Activated CD8-positive, alpha-beta T cell treated with anti-CD3 and anti-CD28 coated beads for 36 hours (primary cell): ENCODE data around the gene PSRC1. TPM values are rescaled to one million over a fixed set of nuclear protein-coding genes. Genes with fewer than 3 reads are reported as not detected.
A peak's percentile ranks its signal among the peaks of the same experiment; 100 is the strongest.
"Not testable (repeated sequence)": the region's sequence is repeated elsewhere in the genome, so short reads cannot be mapped to it uniquely, and the experiment has no call there.

ENCODE experiments used
- ATAC-seq: fragments of 200-7000 bp; cut with Tn5 transposase; one replicate; pipeline ENCODE4 v1.10.0; 2021; ENCODE audit warnings: mild to moderate bottlenecking, moderate library complexity
- CTCF ChIA-PET: fragments of 350-600 bp; sonication (Branson Sonifier 250); formaldehyde crosslinking; loops from one replicate; lab custom pipeline; 2021; ENCODE audit warnings: antibody characterized with exemption; lab: Charles Lee
- POLR2A ChIA-PET: fragments of 350-600 bp; sonication (Branson Sonifier 250); formaldehyde crosslinking; loops from one replicate; lab custom pipeline; 2021; ENCODE audit warnings: antibody characterized with exemption; lab: Charles Lee
- DNase-seq: peaks from one replicate; pipeline ENCODE4 v3.0.0-alpha.2; 2020
- H3K27ac Mint-ChIP-seq: one replicate; pipeline ENCODE4 v1.8.0; 2021; ENCODE audit warnings: mild to moderate bottlenecking, mixed read lengths
- H3K27me3 Mint-ChIP-seq: one replicate; pipeline ENCODE4 v1.8.0; 2021; ENCODE audit warnings: mixed read lengths
- H3K36me3 Mint-ChIP-seq: one replicate; pipeline ENCODE4 v1.8.0; 2021; ENCODE audit warnings: low read depth, mixed read lengths
- H3K4me1 Mint-ChIP-seq: one replicate; pipeline ENCODE4 v1.8.0; 2021; ENCODE audit warnings: low read depth, mixed read lengths
- H3K4me3 Mint-ChIP-seq: one replicate; pipeline ENCODE4 v1.8.0; 2021; ENCODE audit warnings: mild to moderate bottlenecking, moderate library complexity, mixed read lengths
- H3K9me3 Mint-ChIP-seq: one replicate; pipeline ENCODE4 v1.8.0; 2021; ENCODE audit warnings: mixed read lengths
- intact Hi-C: fragments of 100-400 bp; cut with micrococcal nuclease; formaldehyde crosslinking; loops from one replicate; pipeline ENCODE4 v1.10.0; 2022
- total RNA-seq, 2 experiments: library from RNA; stranded (reverse); gene quantifications; one replicate each; pipeline ENCODE4 v1.2.3, GENCODE V29; 2021
- TF ChIP-seq, protein P1 (sequence below): fragments of 200-600 bp; IDR thresholded peaks from one replicate; pipeline ENCODE4 v1.8.0; 2022; ENCODE audit warnings: antibody characterized with exemption, mild to moderate bottlenecking

The PSRC1 gene
- total RNA-seq, 2 experiments from 2014 or later = 12.9 to 14.0 TPM

DNA sequence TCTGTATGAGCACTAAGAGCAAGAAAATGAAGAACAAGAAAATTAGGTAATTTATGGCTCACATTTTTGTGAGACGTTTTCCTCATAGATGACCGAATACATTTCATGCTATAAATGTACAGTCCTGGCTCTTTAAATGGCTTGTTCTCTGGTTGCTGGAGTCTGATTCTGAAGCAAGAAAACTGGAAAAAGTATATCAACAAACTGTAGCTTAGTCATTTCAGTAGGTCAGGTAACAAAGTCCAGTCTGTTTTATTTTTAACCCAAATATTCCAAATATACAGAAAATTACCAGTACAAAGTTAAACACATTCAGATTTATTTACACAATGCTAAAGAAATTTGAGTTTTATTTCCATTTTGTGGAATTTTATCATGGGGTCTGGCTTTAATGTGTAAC lies 26.4 kb upstream of the PSRC1 start:
- CTCF ChIA-PET = no interaction called here
- ATAC-seq = no peak
- POLR2A ChIA-PET = no interaction called here
- Mint-ChIP-seq H3K9me3 (no peaks in the 10 kb centered on the region), H3K36me3 (no peaks in the 10 kb centered on the region), H3K27ac (no peak overlapping the region), H3K4me1 (no peaks in the 10 kb centered on the region), H3K4me3 (no peak overlapping the region), H3K27me3 (no peaks in the 10 kb centered on the region)
- TF ChIP-seq, protein P1, sequence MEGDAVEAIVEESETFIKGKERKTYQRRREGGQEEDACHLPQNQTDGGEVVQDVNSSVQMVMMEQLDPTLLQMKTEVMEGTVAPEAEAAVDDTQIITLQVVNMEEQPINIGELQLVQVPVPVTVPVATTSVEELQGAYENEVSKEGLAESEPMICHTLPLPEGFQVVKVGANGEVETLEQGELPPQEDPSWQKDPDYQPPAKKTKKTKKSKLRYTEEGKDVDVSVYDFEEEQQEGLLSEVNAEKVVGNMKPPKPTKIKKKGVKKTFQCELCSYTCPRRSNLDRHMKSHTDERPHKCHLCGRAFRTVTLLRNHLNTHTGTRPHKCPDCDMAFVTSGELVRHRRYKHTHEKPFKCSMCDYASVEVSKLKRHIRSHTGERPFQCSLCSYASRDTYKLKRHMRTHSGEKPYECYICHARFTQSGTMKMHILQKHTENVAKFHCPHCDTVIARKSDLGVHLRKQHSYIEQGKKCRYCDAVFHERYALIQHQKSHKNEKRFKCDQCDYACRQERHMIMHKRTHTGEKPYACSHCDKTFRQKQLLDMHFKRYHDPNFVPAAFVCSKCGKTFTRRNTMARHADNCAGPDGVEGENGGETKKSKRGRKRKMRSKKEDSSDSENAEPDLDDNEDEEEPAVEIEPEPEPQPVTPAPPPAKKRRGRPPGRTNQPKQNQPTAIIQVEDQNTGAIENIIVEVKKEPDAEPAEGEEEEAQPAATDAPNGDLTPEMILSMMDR = no peak
- intact Hi-C loops = no loop called here
- no peak for DNase-seq

DNA sequence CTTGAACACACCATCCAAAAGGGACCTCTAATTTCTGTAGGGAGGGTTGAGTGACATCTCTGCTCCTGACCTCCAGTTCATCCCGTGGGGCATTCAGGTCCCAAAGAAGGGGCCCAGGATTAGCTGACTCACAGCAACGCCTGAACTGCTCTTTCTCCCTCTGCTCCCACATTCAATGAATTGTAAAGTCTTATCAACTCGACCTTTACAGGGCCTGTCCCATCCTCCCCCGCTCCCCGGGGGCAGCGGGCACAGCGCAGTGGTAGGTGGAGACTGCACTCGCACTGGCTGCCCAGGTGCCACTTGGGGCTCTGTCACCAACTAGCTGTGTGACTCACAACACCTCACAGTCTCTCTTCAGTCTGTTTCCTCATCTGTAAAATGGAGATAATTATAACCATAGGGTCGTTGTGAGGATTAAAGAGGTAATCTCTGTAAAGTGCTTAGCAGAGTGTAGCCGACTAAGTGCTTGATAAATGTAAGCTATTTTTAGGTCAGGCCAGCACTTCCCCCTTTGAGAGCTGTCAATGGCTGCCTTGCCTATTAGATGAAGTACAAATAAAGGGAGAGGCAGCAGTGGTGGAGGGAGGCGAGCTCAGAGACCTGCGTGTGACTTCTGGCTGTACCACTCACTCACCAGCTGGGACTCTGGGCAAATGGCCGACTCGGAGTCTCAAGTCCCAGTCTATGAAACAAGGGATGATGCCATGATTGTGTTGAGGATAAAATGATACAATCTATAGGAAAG lies 24.5 kb upstream of the PSRC1 start:
- H3K4me1 Mint-ChIP-seq = no peaks in the 10 kb centered on the region
- H3K4me3 Mint-ChIP-seq = no peak overlapping the region
- DNase-seq (peak; percentile 24), ATAC-seq (peak; percentile 62)
- TF ChIP-seq, protein P1 = no peak
- CTCF ChIA-PET = interaction anchor here (0.7 to 2.7 kb wide), 3 partner anchors 30 to 91 kb away, joined by 3 to 9 read pairs (median 4); no protein-coding TSS in a partner anchor
- POLR2A ChIA-PET = no interaction called here
- intact Hi-C loops = no loop called here
- no peaks in the 10 kb centered on the region for H3K36me3 Mint-ChIP-seq
- no peaks in the 10 kb centered on the region for H3K9me3 Mint-ChIP-seq
- H3K27ac Mint-ChIP-seq = no peak overlapping the region
- no peaks in the 10 kb centered on the region for H3K27me3 Mint-ChIP-seq

DNA sequence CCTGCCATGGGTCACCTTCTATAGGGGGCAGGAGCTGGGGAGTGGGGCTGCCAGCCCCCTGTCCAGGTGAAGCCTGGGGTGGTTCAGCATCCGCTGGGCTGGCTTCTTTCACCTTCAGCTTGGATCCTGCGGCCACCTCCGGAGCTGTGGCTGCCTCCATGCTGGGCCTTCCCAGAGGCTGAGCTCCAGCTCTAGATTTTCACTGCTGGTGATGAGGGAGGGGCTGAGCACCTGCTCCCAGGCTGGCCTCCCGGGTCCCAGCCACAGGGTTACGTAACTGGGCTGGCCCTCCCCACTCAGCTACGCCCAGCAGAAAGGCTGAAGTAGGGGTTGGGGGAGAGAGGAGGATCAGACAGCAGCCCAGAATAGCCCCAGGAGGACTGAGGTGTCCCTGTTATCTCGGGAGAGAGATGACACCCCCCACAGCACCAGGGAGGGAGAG lies 23.9 kb upstream of the PSRC1 start, which contains the start of gene MYBPHL:
MYBPHL (minus strand) TSS at position 180 of the 442 bp plus-strand sequence; CDS start at position 160, 20 bp downstream.
- ChIA-PET CTCF (interaction anchor here (1.1 to 2.7 kb wide), 3 partner anchors 29 to 95 kb away, joined by 4 to 9 read pairs (median 4); no protein-coding TSS in a partner anchor), POLR2A (interaction anchor here (1.2 kb wide), 1 partner anchor 24 kb away, joined by 3 read pairs; the partner anchor contains the start of gene PSRC1)
- no peak for DNase-seq
- H3K27ac Mint-ChIP-seq = no peak within 1 kb of the TSS
- H3K4me3 Mint-ChIP-seq = no peak within 1 kb of the TSS
- no peak for ATAC-seq
- TF ChIP-seq, protein P1 = no peak
- H3K36me3 Mint-ChIP-seq = no peaks in the 10 kb centered on the region
- H3K4me1 Mint-ChIP-seq = no peaks in the 10 kb centered on the region
- intact Hi-C loops = no loop called here
- no peaks in the 10 kb centered on the region for H3K9me3 Mint-ChIP-seq
- H3K27me3 Mint-ChIP-seq = no peaks in the 10 kb centered on the region

DNA sequence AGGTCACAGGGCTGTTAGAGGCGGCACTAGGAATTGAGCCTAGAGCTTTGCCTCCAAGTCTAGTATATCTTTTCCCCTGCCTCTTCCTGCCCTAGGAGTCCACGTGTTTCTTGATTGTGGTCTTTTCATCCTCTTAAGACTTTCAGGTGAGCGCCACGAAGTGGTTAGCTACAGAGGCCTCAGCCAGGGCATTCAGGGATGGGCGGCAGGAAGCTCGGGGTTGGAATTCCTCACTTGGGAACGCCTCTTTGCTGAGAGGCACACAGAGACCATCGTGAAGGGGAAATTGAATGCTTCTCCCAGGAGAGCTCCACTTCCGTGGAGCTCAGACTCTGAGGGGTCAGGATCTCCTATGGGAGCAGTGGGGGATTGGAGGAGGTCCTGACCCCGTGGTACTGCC lies 23.0 kb upstream of the PSRC1 start:
- CTCF ChIA-PET = interaction anchor here (1.1 to 2.7 kb wide), 3 partner anchors 24 to 96 kb away, joined by 4 to 9 read pairs (median 7); partner anchors contain the start of gene PSRC1
- ATAC-seq = not testable (repeated sequence)

DNA sequence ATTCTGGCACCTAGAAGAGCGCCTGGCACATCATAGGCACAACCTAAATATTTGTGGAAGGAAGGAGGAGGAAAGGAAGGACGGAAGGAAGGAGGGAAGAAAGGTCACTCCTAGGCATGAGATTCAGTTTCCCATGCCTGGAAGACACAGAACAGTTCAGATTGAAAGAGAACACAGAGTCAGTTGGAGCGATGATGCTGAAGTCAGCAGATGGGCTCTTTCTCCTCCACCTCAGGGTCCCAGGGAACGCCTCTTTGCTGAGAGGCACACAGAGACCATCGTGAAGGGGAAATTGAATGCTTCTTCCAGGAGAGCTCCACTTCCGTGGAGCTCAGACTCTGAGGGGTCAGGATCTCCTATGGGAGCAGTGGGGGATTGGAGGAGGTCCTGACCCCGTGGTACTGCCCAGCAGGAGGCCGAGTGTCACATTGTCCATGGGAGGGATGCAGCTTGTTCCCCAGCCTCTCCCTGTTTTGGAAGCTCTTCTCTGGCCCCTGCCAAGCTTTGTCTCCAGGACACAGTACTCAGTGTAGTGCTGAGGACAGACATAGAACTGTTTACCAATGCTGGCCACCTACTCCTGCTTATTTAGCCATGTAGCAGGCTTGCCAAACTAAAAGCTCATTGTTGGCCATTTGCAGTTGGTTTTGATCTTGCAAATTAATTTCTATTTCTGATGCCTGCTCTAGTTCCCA lies 21.4 kb upstream of the PSRC1 start:
- H3K27me3 Mint-ChIP-seq = peaks cover 5% of the 10 kb centered on the region
- intact Hi-C loops = no loop called here
- ATAC-seq (no peak), DNase-seq (no peak)
- no peaks in the 10 kb centered on the region for H3K36me3 Mint-ChIP-seq
- no peak overlapping the region for H3K27ac Mint-ChIP-seq
- H3K9me3 Mint-ChIP-seq = no peaks in the 10 kb centered on the region
- ChIA-PET CTCF (interaction anchor here (1.0 to 1.9 kb wide), 3 partner anchors 22 to 812 kb away, joined by 3 to 7 read pairs (median 7); partner anchors contain the start of gene PSRC1), POLR2A (no interaction called here)
- H3K4me3 Mint-ChIP-seq = no peak overlapping the region
- TF ChIP-seq, protein P1 = no peak
- H3K4me1 Mint-ChIP-seq = no peaks in the 10 kb centered on the region

More for the DNA sequence above, 23.0 kb upstream of the PSRC1 start:
- H3K4me3 Mint-ChIP-seq, DNase-seq, H3K9me3 Mint-ChIP-seq, H3K36me3 Mint-ChIP-seq, H3K27me3 Mint-ChIP-seq, H3K27ac Mint-ChIP-seq, intact Hi-C loops, H3K4me1 Mint-ChIP-seq: not testable (repeated sequence)
- POLR2A ChIA-PET = interaction anchor here (1.2 kb wide), 1 partner anchor 23 kb away, joined by 3 read pairs; the partner anchor contains the start of gene PSRC1
